ENCODE measurements around the gene PTK6. TPM values are rescaled to one million over a fixed set of nuclear protein-coding genes. Genes with fewer than 3 reads are reported as not detected.

Gene PTK6
- total RNA-seq, 6 experiments from 2014 or later, result 0.07 TPM; not detected in 4

GRCh38 chr20:63570281-63571086 is 33.3 kb upstream of the PTK6 start:
- no peaks in the 10 kb centered on the region for H3K36me3 Mint-ChIP-seq (ENCODE audit: low read depth)
- H3K9me3 Mint-ChIP-seq, result no peaks in the 10 kb centered on the region
- no peak overlapping the region for H3K27ac Mint-ChIP-seq
- H3K4me1 Mint-ChIP-seq (ENCODE audit: low read depth), result peaks cover 5% of the 10 kb centered on the region
- H3K4me3 Mint-ChIP-seq, result no peak overlapping the region
- no peak for DNase-seq
- no peak for TF ChIP-seq CTCF (IDR thresholded peaks at IDR 0.05)
- no peaks in the 10 kb centered on the region for H3K27me3 Mint-ChIP-seq (ENCODE audit: insufficient read depth)

- no peak overlapping the region for H3K4me3 Mint-ChIP-seq
- no peak overlapping the region for H3K27ac Mint-ChIP-seq
- H3K27me3 Mint-ChIP-seq (ENCODE audit: insufficient read depth), result no peaks in the 10 kb centered on the region
- DNase-seq, result no peak
- no peak for TF ChIP-seq CTCF (IDR thresholded peaks at IDR 0.05)
- no peaks in the 10 kb centered on the region for H3K9me3 Mint-ChIP-seq
- no peaks in the 10 kb centered on the region for H3K36me3 Mint-ChIP-seq (ENCODE audit: low read depth)
- H3K4me1 Mint-ChIP-seq (ENCODE audit: low read depth), result no peaks in the 10 kb centered on the region
These were observed 32.1 kb upstream of the PTK6 start for GRCh38 chr20:63568986-63569949.

GRCh38 chr20:63568170-63568981 is 31.2 kb upstream of the PTK6 start:
- Mint-ChIP-seq H3K27ac (no peak overlapping the region), H3K4me3 (no peak overlapping the region), H3K36me3 (ENCODE audit: low read depth) (no peaks in the 10 kb centered on the region), H3K4me1 (ENCODE audit: low read depth) (no peaks in the 10 kb centered on the region), H3K27me3 (ENCODE audit: insufficient read depth) (no peaks in the 10 kb centered on the region), H3K9me3 (no peaks in the 10 kb centered on the region)
- no peak for DNase-seq
- TF ChIP-seq CTCF (IDR thresholded peaks at IDR 0.05), result no peak

- Mint-ChIP-seq H3K27ac (no peak overlapping the region), H3K4me1 (ENCODE audit: low read depth) (no peaks in the 10 kb centered on the region), H3K36me3 (ENCODE audit: low read depth) (no peaks in the 10 kb centered on the region), H3K27me3 (ENCODE audit: insufficient read depth) (no peaks in the 10 kb centered on the region), H3K9me3 (no peaks in the 10 kb centered on the region), H3K4me3 (no peak overlapping the region)
- no peak for TF ChIP-seq CTCF (IDR thresholded peaks at IDR 0.05)
- no peak for DNase-seq
These were observed 30.4 kb upstream of the PTK6 start for GRCh38 chr20:63567386-63568169.

GRCh38 chr20:63567136-63567385 is 29.9 kb upstream of the PTK6 start:
- Mint-ChIP-seq H3K4me3 (no peak overlapping the region), H3K27me3 (ENCODE audit: insufficient read depth) (no peaks in the 10 kb centered on the region), H3K9me3 (no peaks in the 10 kb centered on the region), H3K36me3 (ENCODE audit: low read depth) (no peaks in the 10 kb centered on the region), H3K4me1 (ENCODE audit: low read depth) (no peaks in the 10 kb centered on the region), H3K27ac (no peak overlapping the region)
- no peak for TF ChIP-seq CTCF (IDR thresholded peaks at IDR 0.05)
- no peak for DNase-seq

Data from HFFc6 (cell line).